GM23248 (cell line): ENCODE measurements around the gene AASDHPPT.

ENCODE experiments used
- EZH2 ChIP-seq: fragments of 200-600 bp; sonication (generic); IDR thresholded peaks from 2 replicates; pipeline ENCODE4 v1.6.1; 2018; ENCODE audit warnings: antibody characterized with exemption, mild to moderate bottlenecking; ENCODE audit not compliant: insufficient read depth, poor library complexity, severe bottlenecking
- EZH2phosphoT487 ChIP-seq: fragments of 200-600 bp; sonication (generic); IDR thresholded peaks from 2 replicates; pipeline ENCODE4 v1.6.1; 2018; ENCODE audit warnings: antibody characterized with exemption, moderate library complexity, mild to moderate bottlenecking, low read depth; ENCODE audit not compliant: insufficient read depth

DNA sequence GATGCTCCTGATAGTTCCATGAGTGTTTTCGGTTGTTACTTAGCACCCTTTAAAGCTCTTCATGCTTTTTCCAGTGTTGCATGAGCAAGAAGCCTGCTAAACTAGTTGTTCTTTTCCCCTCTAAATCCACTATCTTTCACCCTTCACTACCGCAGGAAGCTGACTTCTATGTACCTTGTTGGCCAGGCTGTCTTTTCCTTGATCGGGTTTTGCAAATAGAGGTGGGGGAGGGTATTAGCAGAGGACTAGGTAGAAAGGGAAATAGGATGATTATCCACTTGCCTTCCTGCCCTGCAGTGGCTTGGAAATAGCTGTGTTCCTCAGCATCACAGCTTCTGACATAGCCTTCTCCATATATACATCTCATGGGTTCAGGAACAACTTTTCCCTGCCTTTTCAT is 23.9 kb downstream of the AASDHPPT start:
- TF ChIP-seq EZH2 (no peak), EZH2phosphoT487 (no peak)
